BLaER1 (cell line): Measurements from ENCODE around the gene BTBD7.

Experiments used
- H3K27ac ChIP-seq: shearing (Covaris generic); formaldehyde crosslinking; 2 replicates; pipeline ENCODE4 v1.8.1; 2022
- H3K27me3 ChIP-seq: shearing (Covaris generic); formaldehyde crosslinking; 2 replicates; pipeline ENCODE4 v1.8.1; 2022
- H3K36me3 ChIP-seq: shearing (Covaris generic); formaldehyde crosslinking; 2 replicates; pipeline ENCODE4 v1.8.1; 2022
- H3K4me1 ChIP-seq: shearing (Covaris generic); formaldehyde crosslinking; 2 replicates; pipeline ENCODE4 v1.8.1; 2022
- H3K4me2 ChIP-seq: shearing (Covaris generic); formaldehyde crosslinking; 2 replicates; pipeline ENCODE4 v1.8.1; 2022
- H3K4me3 ChIP-seq: shearing (Covaris generic); formaldehyde crosslinking; 2 replicates; pipeline ENCODE4 v1.8.1; 2022
- H3K9ac ChIP-seq: shearing (Covaris generic); formaldehyde crosslinking; 2 replicates; pipeline ENCODE4 v1.8.1; 2022
- H3K9me3 ChIP-seq: shearing (Covaris generic); formaldehyde crosslinking; 2 replicates; pipeline ENCODE4 v1.8.1; 2022
- H4K20me1 ChIP-seq: shearing (Covaris generic); formaldehyde crosslinking; 2 replicates; pipeline ENCODE4 v1.8.1; 2022
- Cebpa-rat ChIP-seq: shearing (Covaris generic); IDR thresholded peaks from 2 replicates; pipeline ENCODE4 v1.8.1; 2022

The BTBD7 gene

DNA sequence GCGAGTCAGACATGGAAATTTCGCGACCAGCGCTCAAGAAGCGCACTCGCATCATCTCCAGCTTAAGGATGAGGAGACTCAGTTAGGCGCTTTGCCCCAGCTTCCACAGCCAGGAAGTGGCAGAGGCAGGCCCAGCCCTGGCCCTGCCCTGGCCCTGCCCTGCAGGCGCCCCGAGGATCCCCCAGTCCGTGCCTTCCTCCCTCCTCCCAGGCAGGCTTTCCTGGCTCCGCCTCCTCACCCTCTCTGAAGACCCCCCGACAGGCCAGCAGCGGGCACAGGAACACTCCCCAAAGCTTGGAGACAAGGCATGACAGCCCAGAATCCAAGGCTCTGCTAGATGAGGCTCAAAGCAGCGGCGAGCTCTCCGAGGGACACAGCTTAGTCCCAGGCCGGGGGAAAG lies 100.7 kb downstream of the BTBD7 start:
- Histone ChIP-seq H3K4me1 (no peaks in the 10 kb centered on the region), H3K9me3 (no peaks in the 10 kb centered on the region), H3K4me2 (no peak overlapping the region), H3K4me3 (no peak overlapping the region), H3K36me3 (peaks cover 31% of the 10 kb centered on the region), H3K27ac (no peak overlapping the region), H4K20me1 (no peaks in the 10 kb centered on the region), H3K9ac (no peak overlapping the region), H3K27me3 (no peaks in the 10 kb centered on the region)
- no peak for TF ChIP-seq Cebpa-rat

DNA sequence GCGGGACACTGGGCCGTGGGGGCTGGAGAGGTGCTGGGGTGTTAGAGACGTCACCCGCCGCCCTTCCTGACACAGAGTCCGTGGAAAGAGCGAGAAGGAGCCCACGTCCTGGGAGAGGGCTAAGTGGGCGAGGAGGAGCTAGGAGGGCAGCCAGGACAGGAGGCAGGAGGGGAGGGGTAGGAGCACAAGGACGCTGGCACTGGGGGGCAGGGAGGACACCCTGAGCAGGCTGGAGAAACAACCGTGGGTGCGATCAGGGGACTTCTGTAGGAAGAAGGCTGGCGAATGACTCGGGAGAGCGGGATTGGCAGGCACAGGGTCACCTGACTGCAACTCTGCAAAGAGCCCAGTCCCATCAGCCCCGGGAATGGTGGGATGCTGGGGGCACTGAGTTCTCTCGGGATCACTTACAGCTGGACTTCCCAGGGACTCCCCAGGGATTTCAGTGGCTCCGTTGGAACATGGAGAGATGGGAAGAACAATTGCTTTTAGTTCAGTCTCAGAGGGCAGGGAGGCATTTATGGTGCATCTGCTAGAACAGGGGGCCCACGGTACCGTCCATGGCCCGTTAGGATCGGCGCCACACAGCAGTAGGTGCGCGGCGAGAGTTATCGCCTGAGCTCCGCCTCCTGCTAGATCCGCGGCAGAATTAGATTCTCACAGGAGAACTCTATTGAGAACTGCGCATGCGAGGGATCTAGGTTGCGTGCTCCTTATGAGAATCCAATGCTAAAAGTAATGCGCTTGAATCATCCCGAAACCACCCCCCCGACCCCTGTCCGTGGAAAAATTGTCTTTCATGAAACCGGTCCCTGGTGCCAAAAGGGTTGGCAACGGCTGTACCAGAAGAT lies 101.5 kb downstream of the BTBD7 start:
- H4K20me1 ChIP-seq: no peaks in the 10 kb centered on the region
- no peak overlapping the region for H3K4me3 ChIP-seq
- H3K27ac ChIP-seq: no peak overlapping the region
- H3K9me3 ChIP-seq: no peaks in the 10 kb centered on the region
- no peak for TF ChIP-seq Cebpa-rat
- no peak overlapping the region for H3K9ac ChIP-seq
- H3K27me3 ChIP-seq: no peaks in the 10 kb centered on the region
- H3K4me2 ChIP-seq: no peak overlapping the region
- peaks cover 37% of the 10 kb centered on the region for H3K36me3 ChIP-seq
- H3K4me1 ChIP-seq: no peaks in the 10 kb centered on the region

DNA sequence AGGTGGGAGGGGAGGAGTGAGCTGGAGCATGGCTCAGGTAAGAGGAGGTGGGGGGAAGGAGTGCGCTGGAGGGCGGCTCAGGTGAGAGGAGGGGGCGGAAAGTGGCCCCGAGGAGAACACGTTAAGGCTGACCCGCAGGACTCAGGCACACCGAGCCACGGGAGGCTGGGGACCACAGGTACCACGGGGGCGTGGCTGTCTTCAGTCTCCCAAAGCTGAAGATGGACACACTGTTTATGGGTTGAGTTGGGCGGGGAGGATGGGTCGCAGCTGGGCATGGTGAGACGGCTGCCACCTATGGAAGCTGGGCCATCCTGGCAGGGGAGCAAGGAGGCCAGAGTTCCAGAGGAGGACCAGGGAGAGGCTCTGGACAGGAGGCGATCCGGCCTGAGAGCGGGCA lies 102.3 kb downstream of the BTBD7 start:
- no peaks in the 10 kb centered on the region for H4K20me1 ChIP-seq
- no peaks in the 10 kb centered on the region for H3K4me1 ChIP-seq
- TF ChIP-seq Cebpa-rat: no peak

DNA sequence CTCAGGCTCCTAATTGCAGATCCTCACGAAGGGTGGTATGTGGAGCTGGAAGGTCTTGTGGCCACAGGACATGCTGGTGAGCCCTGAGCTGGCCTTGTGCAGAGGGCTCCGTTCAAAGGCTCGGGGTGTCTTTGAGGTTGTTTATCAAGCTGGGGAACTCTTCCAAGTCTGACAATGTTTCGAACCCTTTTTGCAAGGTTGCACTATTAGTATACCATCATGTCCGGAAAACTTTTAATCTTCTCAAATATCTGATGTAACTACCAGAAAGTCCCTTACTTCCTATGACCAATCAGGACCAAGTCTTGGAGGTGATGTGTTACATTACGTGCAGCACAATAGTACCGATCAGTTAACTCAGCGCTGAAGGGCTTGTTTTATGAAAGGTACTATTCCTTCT lies 104.3 kb downstream of the BTBD7 start:
- no peaks in the 10 kb centered on the region for H3K4me1 ChIP-seq
- H3K27ac ChIP-seq: no peak overlapping the region
- peaks cover 65% of the 10 kb centered on the region for H3K36me3 ChIP-seq
- no peak overlapping the region for H3K4me3 ChIP-seq
- no peaks in the 10 kb centered on the region for H3K27me3 ChIP-seq
- TF ChIP-seq Cebpa-rat: no peak
- no peaks in the 10 kb centered on the region for H4K20me1 ChIP-seq
- H3K9me3 ChIP-seq: no peaks in the 10 kb centered on the region
- H3K9ac ChIP-seq: no peak overlapping the region
- H3K4me2 ChIP-seq: no peak overlapping the region

More for the DNA sequence above, 102.3 kb downstream of the BTBD7 start:
- Histone ChIP-seq H3K27ac (no peak overlapping the region), H3K4me2 (no peak overlapping the region), H3K36me3 (peaks cover 45% of the 10 kb centered on the region), H3K9ac (no peak overlapping the region), H3K9me3 (no peaks in the 10 kb centered on the region), H3K4me3 (no peak overlapping the region), H3K27me3 (no peaks in the 10 kb centered on the region)

DNA sequence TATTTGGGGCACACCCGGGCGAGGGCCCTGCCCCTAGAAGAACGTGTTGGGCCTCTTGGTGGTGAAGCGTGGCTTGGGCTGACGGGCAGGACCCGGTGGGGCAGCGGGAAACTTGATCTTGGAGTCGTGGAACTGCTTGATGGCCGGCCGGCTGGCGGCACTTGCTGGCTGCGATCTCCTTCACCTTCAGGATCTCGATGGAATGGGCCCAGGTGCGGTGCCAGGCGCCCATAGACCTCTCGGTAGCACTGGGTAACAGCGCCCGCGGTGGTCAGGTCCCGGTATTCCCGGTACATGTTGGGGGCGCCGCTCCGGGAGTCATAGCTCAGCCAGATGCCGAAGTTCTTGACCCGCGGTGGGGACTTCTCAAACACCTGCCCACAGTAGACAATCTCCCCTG lies 109.3 kb downstream of the BTBD7 start:
- H3K36me3 ChIP-seq: peaks cover 75% of the 10 kb centered on the region
- H3K27ac ChIP-seq: no peak overlapping the region
- H3K4me3 ChIP-seq: no peak overlapping the region
- H3K9ac ChIP-seq: no peak overlapping the region
- H3K4me2 ChIP-seq: no peak overlapping the region
- H3K4me1 ChIP-seq: peaks cover 25% of the 10 kb centered on the region
- no peaks in the 10 kb centered on the region for H3K9me3 ChIP-seq
- no peak for TF ChIP-seq Cebpa-rat
- peaks cover 19% of the 10 kb centered on the region for H4K20me1 ChIP-seq
- H3K27me3 ChIP-seq: no peaks in the 10 kb centered on the region

DNA sequence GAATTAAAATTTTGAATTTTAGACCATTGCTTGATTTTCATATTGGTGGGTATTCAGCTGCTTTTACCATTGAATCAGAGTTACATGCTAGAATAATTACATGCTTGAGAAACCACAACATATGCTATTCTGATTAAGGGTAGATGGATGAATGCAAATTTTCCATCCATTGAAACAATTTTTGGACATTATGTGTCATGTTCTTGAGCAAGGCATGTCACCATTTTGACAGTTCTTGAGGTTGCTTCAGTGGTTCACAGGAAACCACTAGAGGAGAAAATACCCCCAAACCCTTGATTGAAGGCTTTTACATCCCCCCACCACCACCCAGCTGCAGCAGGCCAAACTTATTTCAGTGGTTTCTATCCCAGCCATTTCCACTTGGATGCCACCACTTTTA lies 112.3 kb downstream of the BTBD7 start:
- Histone ChIP-seq H3K27me3 (no peaks in the 10 kb centered on the region), H3K27ac (no peak overlapping the region), H4K20me1 (peaks cover 19% of the 10 kb centered on the region), H3K36me3 (peaks cover 77% of the 10 kb centered on the region), H3K4me2 (peak overlapping the region; percentile 51), H3K4me1 (peaks cover 25% of the 10 kb centered on the region), H3K9ac (no peak overlapping the region), H3K4me3 (no peak overlapping the region), H3K9me3 (no peaks in the 10 kb centered on the region)
- peak; percentile 68 for TF ChIP-seq Cebpa-rat

DNA sequence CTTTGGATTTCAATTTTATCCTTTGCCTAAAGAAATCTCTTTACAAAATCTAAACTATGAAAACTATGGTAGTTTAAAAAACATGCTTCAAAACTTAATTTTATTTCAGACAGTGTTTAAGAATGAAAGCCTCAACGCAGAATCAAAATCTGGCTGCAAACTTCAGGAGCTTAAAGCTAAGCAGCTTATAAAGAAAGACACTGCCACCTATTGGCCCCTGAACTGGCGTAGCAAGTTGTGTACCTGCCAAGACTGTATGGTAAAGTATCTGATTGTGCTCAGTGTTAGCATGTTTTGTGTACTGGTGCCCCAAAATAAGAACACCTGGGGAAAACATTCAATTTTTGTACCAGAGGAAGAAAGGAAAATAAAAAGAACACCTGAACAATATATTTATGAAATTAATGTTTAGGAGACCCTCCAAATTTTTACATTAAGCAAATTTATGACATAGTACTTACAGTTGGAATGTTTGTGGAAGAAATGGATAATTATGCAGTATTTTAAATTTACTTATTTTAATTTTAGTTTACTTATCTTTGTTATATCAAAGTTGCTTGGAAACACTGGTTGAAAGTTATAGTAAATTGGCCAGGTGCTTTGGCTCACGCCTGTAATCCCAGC lies 113.6 kb downstream of the BTBD7 start:
- no peak overlapping the region for H3K4me3 ChIP-seq
- H3K27me3 ChIP-seq: no peaks in the 10 kb centered on the region
- no peaks in the 10 kb centered on the region for H3K9me3 ChIP-seq
- peaks cover 25% of the 10 kb centered on the region for H3K4me1 ChIP-seq
- H3K9ac ChIP-seq: no peak overlapping the region
- peaks cover 19% of the 10 kb centered on the region for H4K20me1 ChIP-seq
- peaks cover 77% of the 10 kb centered on the region for H3K36me3 ChIP-seq
- no peak overlapping the region for H3K27ac ChIP-seq
- no peak for TF ChIP-seq Cebpa-rat
- peak overlapping the region; percentile 51 for H3K4me2 ChIP-seq

DNA sequence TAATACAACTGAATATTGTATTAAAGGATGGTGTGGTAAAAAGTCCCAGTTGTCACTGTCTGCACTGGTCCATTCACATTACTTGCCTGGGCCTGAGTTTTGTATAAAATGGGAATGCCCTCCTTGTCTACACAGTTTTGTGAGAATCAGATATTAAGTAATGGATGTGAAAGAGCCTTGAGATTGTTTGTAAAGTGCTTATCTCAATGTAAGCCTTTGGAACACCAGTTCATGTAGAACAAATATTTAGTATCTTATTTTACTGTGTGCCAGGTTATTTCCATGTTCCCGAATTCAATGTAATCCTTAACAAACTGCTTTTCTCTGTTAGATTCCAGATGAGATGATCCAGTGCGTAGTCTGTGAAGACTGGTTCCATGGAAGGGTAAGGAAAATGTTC lies 118.2 kb downstream of the BTBD7 start:
- peaks cover 79% of the 10 kb centered on the region for H3K36me3 ChIP-seq
- TF ChIP-seq Cebpa-rat: no peak

DNA sequence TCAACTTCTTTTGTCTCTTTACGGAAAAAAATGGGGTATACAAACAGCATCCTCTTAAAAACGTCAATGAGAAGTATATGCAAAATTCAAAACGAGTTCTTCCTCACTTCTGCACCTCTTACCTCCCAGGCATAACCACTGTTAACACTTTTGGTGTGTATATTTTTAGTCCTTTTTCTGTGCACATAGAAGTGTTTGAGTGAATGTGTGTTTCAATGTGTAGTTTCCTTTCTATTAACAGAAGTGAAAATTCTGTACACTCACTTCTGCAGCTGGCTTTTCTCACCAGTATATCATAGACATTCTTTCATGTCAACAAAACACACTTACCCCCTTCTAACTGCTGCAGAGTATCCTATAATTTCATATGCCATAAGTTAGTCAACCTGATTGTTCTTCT lies 120.4 kb downstream of the BTBD7 start:
- no peaks in the 10 kb centered on the region for H3K27me3 ChIP-seq
- H3K4me1 ChIP-seq: peaks cover 19% of the 10 kb centered on the region
- no peaks in the 10 kb centered on the region for H3K9me3 ChIP-seq
- H3K4me2 ChIP-seq: no peak overlapping the region
- H3K36me3 ChIP-seq: peaks cover 65% of the 10 kb centered on the region
- no peak overlapping the region for H3K9ac ChIP-seq
- H3K4me3 ChIP-seq: no peak overlapping the region
- peaks cover 22% of the 10 kb centered on the region for H4K20me1 ChIP-seq
- no peak for TF ChIP-seq Cebpa-rat
- H3K27ac ChIP-seq: no peak overlapping the region

More for the DNA sequence above, 118.2 kb downstream of the BTBD7 start:
- peaks cover 5% of the 10 kb centered on the region for H3K4me1 ChIP-seq
- no peak overlapping the region for H3K4me2 ChIP-seq
- H3K9me3 ChIP-seq: no peaks in the 10 kb centered on the region
- peaks cover 2% of the 10 kb centered on the region for H4K20me1 ChIP-seq
- H3K9ac ChIP-seq: no peak overlapping the region
- no peak overlapping the region for H3K4me3 ChIP-seq
- no peak overlapping the region for H3K27ac ChIP-seq
- no peaks in the 10 kb centered on the region for H3K27me3 ChIP-seq

DNA sequence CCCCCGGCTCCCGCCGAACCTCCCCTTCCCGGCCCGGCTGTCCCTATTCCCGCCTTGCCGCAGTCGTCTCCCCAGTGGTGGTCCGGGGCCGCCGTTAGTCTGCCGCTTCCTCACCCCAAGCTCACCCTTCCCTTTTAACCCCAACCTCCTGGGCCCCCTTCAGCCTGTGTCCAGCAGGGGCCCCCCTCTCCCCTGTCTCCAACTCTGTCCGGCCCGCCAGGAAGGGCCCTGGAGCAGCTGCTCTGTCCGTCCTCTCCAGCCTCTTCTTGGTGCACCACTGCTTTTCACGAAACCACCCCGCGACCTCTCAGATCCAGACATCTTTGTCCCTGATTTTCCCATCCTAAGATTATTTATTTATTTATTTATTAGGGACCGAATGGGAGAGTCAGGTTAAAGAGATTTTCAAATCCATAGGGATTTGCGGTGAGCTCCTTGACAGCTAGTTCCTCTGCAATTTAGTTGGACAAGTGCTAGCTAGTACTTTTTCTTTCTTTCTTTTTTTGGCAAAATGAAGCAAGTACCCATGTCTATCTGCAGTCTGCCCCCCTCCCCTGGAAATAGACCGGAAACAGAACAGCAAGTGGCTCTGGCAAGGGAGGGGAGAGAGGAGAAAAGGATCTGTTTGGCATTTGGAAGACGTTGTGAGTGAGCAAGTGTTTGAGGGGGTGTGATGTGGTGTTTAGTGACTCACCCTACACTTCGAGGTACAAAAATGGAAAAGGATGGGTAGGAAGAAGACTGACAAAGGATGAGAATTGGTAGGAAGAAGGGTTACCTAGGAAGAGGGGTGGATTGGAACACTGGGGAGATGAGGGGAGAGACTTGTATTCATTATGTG lies 125.1 kb downstream of the BTBD7 start:
- H3K27ac ChIP-seq: peak overlapping the region; percentile 82
- H3K4me3 ChIP-seq: peak overlapping the region; percentile 96
- H3K27me3 ChIP-seq: no peaks in the 10 kb centered on the region
- peaks cover 18% of the 10 kb centered on the region for H3K36me3 ChIP-seq
- peak overlapping the region; percentile 97 for H3K4me2 ChIP-seq
- peaks cover 36% of the 10 kb centered on the region for H4K20me1 ChIP-seq
- H3K4me1 ChIP-seq: peaks cover 43% of the 10 kb centered on the region
- peak overlapping the region; percentile 89 for H3K9ac ChIP-seq
- H3K9me3 ChIP-seq: no peaks in the 10 kb centered on the region
- no peak for TF ChIP-seq Cebpa-rat
